GM18870 (cell line): Measurements from ENCODE around the gene GPI.
"Not testable (repeated sequence)": the region's sequence is repeated elsewhere in the genome, so short reads cannot be mapped to it uniquely, and the experiment has no call there.

Source experiments
- ATAC-seq: cut with Tn5 transposase; IDR thresholded peaks from one replicate; pipeline ENCODE4 v1.9.1; 2021; ENCODE audit warnings: moderate library complexity; ENCODE audit not compliant: unreplicated experiment

The GPI gene

GRCh38 chr19:34364830-34365462, at the start of gene GPI:
Gene GPI, plus strand, starts transcription at chr19:34365196. Its CDS starts 71 bp downstream, at chr19:34365267.
- no peak for ATAC-seq

DNA sequence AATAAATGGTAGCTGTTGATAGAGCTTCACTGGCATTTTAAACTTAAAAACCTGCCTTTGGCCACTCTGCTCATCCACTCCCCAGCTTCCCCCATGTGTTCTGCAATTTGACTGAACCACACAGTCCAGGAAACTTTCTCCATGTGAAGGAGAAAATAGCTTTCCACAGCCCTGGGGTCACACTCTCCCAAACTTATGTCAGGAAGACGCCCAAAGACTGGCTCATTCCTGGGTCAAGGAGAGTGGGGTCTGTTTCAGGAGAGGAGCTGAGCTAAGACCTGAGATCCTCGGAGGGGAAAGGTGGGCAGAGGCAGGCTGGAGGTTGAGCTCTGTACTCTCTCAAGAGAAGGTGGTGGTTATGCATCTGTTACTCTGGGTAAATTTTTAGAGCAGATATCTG, 48.7 kb upstream of the GPI start:
- no peak for ATAC-seq

GRCh38 chr19:34316741-34317301, 48.2 kb upstream of the GPI start:
- ATAC-seq: no peak

DNA sequence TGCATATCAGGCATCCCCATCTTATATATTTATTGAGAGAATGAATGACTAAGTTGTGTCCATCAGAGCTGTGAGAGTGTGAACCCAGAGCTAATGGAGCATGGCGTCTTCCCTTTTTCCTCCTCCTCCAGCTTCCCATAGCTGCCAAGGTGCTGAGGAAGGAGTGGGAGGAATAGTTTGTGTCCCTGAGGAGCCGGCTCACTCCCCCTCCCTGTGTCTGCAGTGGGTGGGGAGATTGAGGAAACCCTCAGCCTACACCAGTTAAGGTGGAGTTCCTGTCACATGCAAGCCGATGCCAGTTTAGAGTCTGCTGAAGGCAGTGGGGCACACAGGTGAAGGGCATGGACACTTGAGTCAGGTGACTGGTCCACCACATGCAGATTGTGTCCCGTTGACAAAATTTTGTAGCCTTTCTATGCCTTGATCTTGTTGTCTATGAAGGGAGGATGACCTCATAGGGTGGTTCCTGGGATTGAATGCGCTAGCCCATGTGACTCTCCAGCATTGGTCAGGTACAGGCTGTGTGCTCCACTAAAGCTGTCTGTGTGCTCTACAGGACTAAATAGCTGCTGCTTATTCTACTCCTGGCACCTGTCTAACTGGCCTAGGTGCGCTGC, 47.6 kb upstream of the GPI start:
- no peak for ATAC-seq

GRCh38 chr19:34319230-34319585, 45.8 kb upstream of the GPI start:
- ATAC-seq: no peak

- ATAC-seq: no peak
These were observed 45.2 kb upstream of the GPI start for GRCh38 chr19:34319785-34320184.

DNA sequence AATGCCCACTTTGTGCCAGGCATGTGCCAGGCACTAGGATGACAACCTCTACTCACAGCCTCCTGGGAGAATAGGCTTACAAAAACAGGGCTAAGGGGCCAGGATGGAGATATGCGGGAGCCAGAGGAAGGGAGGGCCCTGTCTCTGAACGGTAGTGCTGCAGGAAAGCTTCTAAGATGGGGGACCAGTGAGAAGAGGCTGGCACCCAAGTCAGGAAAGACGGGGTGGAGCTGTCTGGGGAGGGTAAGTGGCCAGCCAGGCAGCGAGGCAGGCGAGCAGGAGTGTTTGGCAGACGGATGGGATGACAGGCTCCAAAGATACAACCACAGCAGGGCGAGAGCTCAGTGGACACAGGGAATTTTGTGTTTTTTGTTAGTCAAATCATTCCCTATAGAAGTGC, 44.7 kb upstream of the GPI start:
- ATAC-seq: no peak

GRCh38 chr19:34321735-34322134, 43.3 kb upstream of the GPI start:
- no peak for ATAC-seq

DNA sequence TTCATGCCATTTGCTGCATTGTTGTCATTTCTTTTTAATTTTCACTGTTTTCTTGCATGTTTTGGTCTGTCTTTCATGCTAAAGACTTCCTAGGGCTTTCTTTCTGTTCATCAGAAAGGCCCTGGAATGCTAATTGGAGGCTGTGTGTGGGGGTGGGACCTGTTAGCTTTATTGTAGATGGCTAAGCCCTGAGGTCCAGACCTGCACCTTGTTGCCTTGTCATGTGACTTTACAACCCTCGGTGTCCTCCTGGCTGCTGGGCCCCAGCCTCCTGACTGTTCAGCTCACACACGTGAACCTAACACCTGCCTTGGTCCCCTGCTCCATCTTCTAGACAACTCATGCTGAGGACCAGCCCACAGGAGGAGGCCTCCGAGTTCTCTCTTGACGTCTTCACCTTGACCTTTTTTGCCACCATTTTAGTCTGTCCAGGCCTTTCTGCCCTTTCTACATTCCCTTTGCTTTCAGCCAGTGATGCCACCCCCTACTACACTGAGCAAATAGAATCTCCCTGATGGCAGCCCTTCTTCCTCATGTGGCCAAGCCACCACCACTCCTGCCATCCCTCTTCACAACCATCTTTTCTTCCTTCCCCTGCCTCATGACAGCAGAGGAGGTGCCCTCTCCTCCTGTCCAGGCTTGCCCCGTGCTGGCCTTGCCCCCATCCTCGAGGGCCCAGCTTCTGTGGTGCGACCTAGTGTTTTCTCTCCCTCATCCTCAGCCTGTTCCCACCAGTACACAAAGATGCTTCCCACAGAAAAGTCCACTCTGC, 41.4 kb upstream of the GPI start:
- no peak for ATAC-seq

- no peak for ATAC-seq
These were observed 40.7 kb upstream of the GPI start for GRCh38 chr19:34324320-34324719.

DNA sequence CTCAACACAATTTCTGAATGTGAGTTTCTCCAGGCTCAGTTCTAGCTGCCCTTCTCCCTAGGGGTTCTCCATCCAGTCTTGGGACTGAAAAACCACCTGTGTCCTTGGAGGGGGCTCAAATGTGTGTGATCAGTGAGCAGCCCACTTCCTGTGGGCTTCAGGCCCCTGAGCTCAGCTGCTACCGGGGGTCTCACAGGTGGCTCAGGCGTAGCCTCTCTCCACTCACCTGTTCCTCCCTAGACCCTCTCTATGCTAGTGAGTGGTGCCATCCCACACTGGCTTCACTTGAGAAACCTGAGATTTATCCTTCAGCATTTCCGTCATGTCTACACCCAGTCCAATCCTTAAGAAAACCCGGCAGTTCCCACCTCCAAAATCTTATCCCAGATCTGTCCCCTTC, 39.8 kb upstream of the GPI start:
- ATAC-seq: no peak

GRCh38 chr19:34325981-34326787, 38.8 kb upstream of the GPI start:
- ATAC-seq: no peak

DNA sequence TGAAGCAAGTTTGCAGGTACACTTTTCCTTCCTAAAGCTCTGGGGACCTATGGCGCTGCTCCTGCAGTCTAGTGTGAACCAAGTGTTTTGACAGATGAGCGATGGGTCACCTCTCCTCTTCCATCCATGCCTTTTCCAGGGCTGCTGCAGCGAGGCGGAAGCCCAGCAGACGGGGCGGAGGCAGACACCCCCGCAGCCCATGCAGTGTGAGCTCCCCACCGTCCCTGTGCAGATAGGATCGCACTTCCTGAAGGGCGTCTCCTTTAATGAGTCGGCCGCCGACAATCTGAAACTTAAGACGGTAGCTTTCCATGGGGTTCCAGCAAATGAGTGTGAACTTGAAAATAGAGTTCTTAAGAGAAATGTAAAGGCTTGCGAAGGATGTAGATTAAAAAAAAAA, 37.1 kb upstream of the GPI start:
- no peak for ATAC-seq

DNA sequence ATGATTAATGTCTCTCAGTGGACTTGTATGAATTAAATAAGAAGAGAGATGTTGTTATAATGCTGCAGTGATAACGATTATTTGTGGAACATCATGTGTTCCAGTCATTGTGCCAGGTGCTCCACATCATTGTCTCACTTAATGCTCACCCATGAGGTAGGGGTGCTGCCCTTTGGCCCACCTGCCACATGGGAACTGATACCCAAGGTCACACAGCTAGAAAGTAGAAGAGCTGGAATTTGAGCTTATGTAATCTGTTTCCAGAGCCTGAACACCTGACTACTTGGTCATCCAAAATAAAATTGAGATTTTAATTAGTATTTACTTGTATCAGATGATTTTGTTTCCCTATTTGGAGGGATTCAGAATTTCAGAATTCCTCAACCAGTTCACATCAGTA, 36.0 kb upstream of the GPI start:
- no peak for ATAC-seq

DNA sequence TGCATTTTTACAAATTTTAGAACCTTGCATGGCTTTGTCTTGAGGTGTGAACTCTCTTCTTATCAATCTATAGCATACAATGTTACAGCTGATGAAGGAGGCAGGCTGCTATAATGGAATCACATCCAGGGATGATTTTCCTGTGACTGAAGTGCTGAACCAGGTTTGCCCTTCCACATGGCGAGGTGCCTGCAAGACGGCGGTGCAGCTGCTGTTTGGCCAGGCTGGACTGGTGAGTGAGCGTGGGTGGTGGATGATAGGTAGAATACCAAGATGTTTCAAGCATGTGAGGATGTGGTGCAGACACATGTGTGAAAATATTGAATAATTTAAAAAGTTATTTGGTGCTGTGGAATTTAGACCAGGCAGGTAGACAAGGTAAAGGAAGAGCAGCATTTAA, 34.9 kb upstream of the GPI start:
- ATAC-seq: no peak

GRCh38 chr19:34330596-34330995, 34.4 kb upstream of the GPI start:
- ATAC-seq: not testable (repeated sequence)

GRCh38 chr19:34331596-34331995, 33.4 kb upstream of the GPI start:
- not testable (repeated sequence) for ATAC-seq

GRCh38 chr19:34332027-34332760, 32.8 kb upstream of the GPI start:
- ATAC-seq: no peak

- no peak for ATAC-seq
These were observed 29.1 kb upstream of the GPI start for GRCh38 chr19:34335914-34336313.

- ATAC-seq: no peak
These were observed 28.2 kb upstream of the GPI start for GRCh38 chr19:34336781-34337271.
